ENCODE data around the gene HDC.
A peak's percentile ranks its signal among the peaks of the same experiment; 100 is the strongest.

The HDC gene

GRCh38 chr15:50229336-50229735 lies 36.2 kb downstream of the HDC start:
- TF ChIP-seq, protein P1, sequence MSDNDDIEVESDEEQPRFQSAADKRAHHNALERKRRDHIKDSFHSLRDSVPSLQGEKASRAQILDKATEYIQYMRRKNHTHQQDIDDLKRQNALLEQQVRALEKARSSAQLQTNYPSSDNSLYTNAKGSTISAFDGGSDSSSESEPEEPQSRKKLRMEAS (IDR thresholded peaks at IDR 0.05; ENCODE audit: low read depth, low read length): no peak
- TF ChIP-seq CTCF (IDR thresholded peaks at IDR 0.05; ENCODE audit: low read depth, low read length) (no peak), MYC (IDR thresholded peaks at IDR 0.05; ENCODE audit: low read depth, low read length) (no peak), POLR2A (IDR thresholded peaks at IDR 0.05; ENCODE audit: extremely low read depth, insufficient read length) (no peak)
- no peak for DNase-seq (ENCODE audit: low read depth)
- no peak overlapping the region for H3K4me3 ChIP-seq (ENCODE audit: low read depth, low read length)

DNA sequence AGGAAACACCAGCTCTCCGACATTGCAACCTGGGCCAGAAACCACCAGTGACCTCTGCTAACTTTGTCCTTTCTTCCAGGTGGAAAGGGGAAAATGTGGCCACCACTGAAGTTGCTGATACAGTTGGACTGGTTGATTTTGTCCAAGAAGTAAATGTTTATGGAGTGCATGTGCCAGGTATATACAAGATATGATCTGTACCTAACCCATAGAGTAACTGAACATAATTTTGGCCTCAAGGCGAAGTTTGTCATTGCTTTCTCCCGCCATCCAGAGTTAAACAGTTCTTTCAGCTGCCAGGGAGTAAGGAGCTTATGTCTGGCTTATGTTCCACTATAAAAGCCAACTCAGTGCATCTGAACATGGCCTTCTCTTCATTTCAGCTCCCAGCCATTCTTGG lies 36.7 kb downstream of the HDC start:
- TF ChIP-seq POLR2A (IDR thresholded peaks at IDR 0.05; ENCODE audit: extremely low read depth, insufficient read length) (no peak), CTCF (IDR thresholded peaks at IDR 0.05; ENCODE audit: low read depth, low read length) (no peak), MYC (IDR thresholded peaks at IDR 0.05; ENCODE audit: low read depth, low read length) (no peak)
- TF ChIP-seq, protein P1 (IDR thresholded peaks at IDR 0.05; ENCODE audit: low read depth, low read length): no peak
- DNase-seq (ENCODE audit: low read depth): no peak
- no peak overlapping the region for H3K4me3 ChIP-seq (ENCODE audit: low read depth, low read length)

GRCh38 chr15:50227076-50227475 lies 38.5 kb downstream of the HDC start:
- TF ChIP-seq, protein P1 (IDR thresholded peaks at IDR 0.05; ENCODE audit: low read depth, low read length): no peak
- TF ChIP-seq POLR2A (IDR thresholded peaks at IDR 0.05; ENCODE audit: extremely low read depth, insufficient read length) (no peak), CTCF (IDR thresholded peaks at IDR 0.05; ENCODE audit: low read depth, low read length) (no peak), MYC (IDR thresholded peaks at IDR 0.05; ENCODE audit: low read depth, low read length) (no peak)
- H3K4me3 ChIP-seq (ENCODE audit: low read depth, low read length): no peak overlapping the region
- no peak for DNase-seq (ENCODE audit: low read depth)

DNA sequence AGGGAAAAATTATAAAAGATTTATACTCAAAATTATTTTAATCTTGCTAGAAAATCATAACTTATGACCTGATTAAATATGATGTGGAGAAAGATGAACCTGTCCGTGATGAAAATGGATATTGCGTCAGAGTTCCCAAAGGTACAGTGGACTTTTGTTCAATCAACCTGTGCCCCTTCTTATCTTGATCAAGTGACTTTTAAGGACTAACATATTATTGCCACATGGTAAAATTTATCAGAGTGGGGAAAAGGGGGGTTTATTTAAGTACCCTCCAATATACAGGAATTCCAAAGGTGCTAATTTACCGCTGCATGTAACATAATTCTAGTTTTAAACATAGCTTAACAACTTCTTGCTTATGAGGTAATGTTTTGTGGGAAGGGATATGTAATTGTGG lies 39.6 kb downstream of the HDC start:
- TF ChIP-seq, protein P1 (IDR thresholded peaks at IDR 0.05; ENCODE audit: low read depth, low read length): no peak
- TF ChIP-seq CTCF (IDR thresholded peaks at IDR 0.05; ENCODE audit: low read depth, low read length): no peak
- TF ChIP-seq POLR2A (IDR thresholded peaks at IDR 0.05; ENCODE audit: extremely low read depth, insufficient read length): no peak
- no peak for TF ChIP-seq MYC (IDR thresholded peaks at IDR 0.05; ENCODE audit: low read depth, low read length)
- H3K4me3 ChIP-seq (ENCODE audit: low read depth, low read length): no peak overlapping the region
- no peak for DNase-seq (ENCODE audit: low read depth)

GRCh38 chr15:50225057-50225456 lies 40.5 kb downstream of the HDC start:
- TF ChIP-seq, protein P1 (IDR thresholded peaks at IDR 0.05; ENCODE audit: low read depth, low read length): no peak
- TF ChIP-seq POLR2A (IDR thresholded peaks at IDR 0.05; ENCODE audit: extremely low read depth, insufficient read length) (no peak), CTCF (IDR thresholded peaks at IDR 0.05; ENCODE audit: low read depth, low read length) (no peak), MYC (IDR thresholded peaks at IDR 0.05; ENCODE audit: low read depth, low read length) (no peak)
- no peak for DNase-seq (ENCODE audit: low read depth)
- no peak overlapping the region for H3K4me3 ChIP-seq (ENCODE audit: low read depth, low read length)

GRCh38 chr15:50224606-50225005 lies 40.9 kb downstream of the HDC start:
- peak; percentile 34 for DNase-seq (ENCODE audit: low read depth)
- TF ChIP-seq, protein P1 (IDR thresholded peaks at IDR 0.05; ENCODE audit: low read depth, low read length): peak; percentile 39; the same call in 1 of the 2 replicates
- TF ChIP-seq MYC (IDR thresholded peaks at IDR 0.05; ENCODE audit: low read depth, low read length) (peak; percentile 62), POLR2A (IDR thresholded peaks at IDR 0.05; ENCODE audit: extremely low read depth, insufficient read length) (no peak)
- no peak overlapping the region for H3K4me3 ChIP-seq (ENCODE audit: low read depth, low read length)
